ENCODE data around the gene HDAC4. TPM values are rescaled to one million over a fixed set of nuclear protein-coding genes. Genes with fewer than 3 reads are reported as not detected.

HDAC4 gene
- total and polyA plus RNA-seq, 4 donors = 6.8 to 75.5 (median 30.2) TPM

GRCh38 chr2:239155806-239156480 lies 244.9 kb downstream of the HDAC4 start:
- no peaks in the 10 kb centered on the region for H3K27me3 ChIP-seq (ENCODE audit: control insufficient read depth in 1 of 2, insufficient read depth in 2 of 2, low read length in 1 of 2)
- no peak overlapping the region for H3K27ac ChIP-seq (ENCODE audit: low read depth in 1 of 2, low read length in 2 of 2)
- no peak overlapping the region for H3K4me3 ChIP-seq (ENCODE audit: low read length in 2 of 2)
- ATAC-seq (ENCODE audit: low FRiP score) (no peak), DNase-seq (peak; percentile 26 to 28)
- H3K9me3 ChIP-seq (ENCODE audit: control insufficient read depth, low read length) = no peaks in the 10 kb centered on the region
- H3K4me1 ChIP-seq (ENCODE audit: control insufficient read depth in 1 of 2, insufficient read depth in 2 of 2, low read length in 2 of 2) = no peaks in the 10 kb centered on the region
- WGBS, 2 donors = 95 to 97% methylated on average over 12 of the region's 12 CpGs
- H3K36me3 ChIP-seq (ENCODE audit: control insufficient read depth in 1 of 2, insufficient read depth in 2 of 2, low read length in 1 of 2) = no peaks in the 10 kb centered on the region
- intact Hi-C loops (cut with DNase I) = no loop called here

- ATAC-seq (ENCODE audit: low FRiP score) (no peak), DNase-seq (peak; percentile 32 to 54)
- H3K27me3 ChIP-seq (ENCODE audit: control insufficient read depth in 1 of 2, insufficient read depth in 2 of 2, low read length in 1 of 2) = no peaks in the 10 kb centered on the region
- H3K36me3 ChIP-seq (ENCODE audit: control insufficient read depth in 1 of 2, insufficient read depth in 2 of 2, low read length in 1 of 2) = no peaks in the 10 kb centered on the region
- H3K4me3 ChIP-seq (ENCODE audit: low read length in 2 of 2) = no peak overlapping the region
- H3K9me3 ChIP-seq (ENCODE audit: control insufficient read depth, low read length) = no peaks in the 10 kb centered on the region
- no peaks in the 10 kb centered on the region for H3K4me1 ChIP-seq (ENCODE audit: control insufficient read depth in 1 of 2, insufficient read depth in 2 of 2, low read length in 2 of 2)
- H3K27ac ChIP-seq (ENCODE audit: low read depth in 1 of 2, low read length in 2 of 2) = no peak overlapping the region
- intact Hi-C loops (cut with DNase I) = no loop called here
- WGBS, 2 donors = 82 to 93% methylated on average over 19 of the region's 19 CpGs
Observed at GRCh38 chr2:239154971-239155805, 245.6 kb downstream of the HDAC4 start.

GRCh38 chr2:239153806-239154591 lies 246.8 kb downstream of the HDAC4 start:
- Histone ChIP-seq H3K36me3 (ENCODE audit: control insufficient read depth in 1 of 2, insufficient read depth in 2 of 2, low read length in 1 of 2) (peaks cover 0 to 2% of the 10 kb centered on the region in 2 donors), H3K27me3 (ENCODE audit: control insufficient read depth in 1 of 2, insufficient read depth in 2 of 2, low read length in 1 of 2) (no peaks in the 10 kb centered on the region), H3K4me1 (ENCODE audit: control insufficient read depth in 1 of 2, insufficient read depth in 2 of 2, low read length in 2 of 2) (no peaks in the 10 kb centered on the region), H3K27ac (ENCODE audit: low read depth in 1 of 2, low read length in 2 of 2) (no peak overlapping the region), H3K9me3 (ENCODE audit: control insufficient read depth, low read length) (no peaks in the 10 kb centered on the region), H3K4me3 (ENCODE audit: low read length in 2 of 2) (no peak overlapping the region)
- intact Hi-C loops (cut with DNase I) = no loop called here
- ATAC-seq (ENCODE audit: low FRiP score) (no peak), DNase-seq (peak; percentile 30 to 57)
- WGBS, 2 donors = 89 to 93% methylated on average over 17 of the region's 17 CpGs

GRCh38 chr2:239152916-239153305 lies 247.9 kb downstream of the HDAC4 start:
- H3K36me3 ChIP-seq (ENCODE audit: control insufficient read depth in 1 of 2, insufficient read depth in 2 of 2, low read length in 1 of 2) = peaks cover 0 to 2% of the 10 kb centered on the region in 2 donors
- no peak overlapping the region for H3K4me3 ChIP-seq (ENCODE audit: low read length in 2 of 2)
- intact Hi-C loops (cut with DNase I) = no loop called here
- ATAC-seq (ENCODE audit: low FRiP score) (no peak), DNase-seq (peak; percentile 20 to 24)
- H3K27ac ChIP-seq (ENCODE audit: low read depth in 1 of 2, low read length in 2 of 2) = no peak overlapping the region
- H3K4me1 ChIP-seq (ENCODE audit: control insufficient read depth in 1 of 2, insufficient read depth in 2 of 2, low read length in 2 of 2) = no peaks in the 10 kb centered on the region
- H3K27me3 ChIP-seq (ENCODE audit: control insufficient read depth in 1 of 2, insufficient read depth in 2 of 2, low read length in 1 of 2) = no peaks in the 10 kb centered on the region
- H3K9me3 ChIP-seq (ENCODE audit: control insufficient read depth, low read length) = no peaks in the 10 kb centered on the region
- WGBS, 2 donors = 93 to 94% methylated on average over 7 of the region's 7 CpGs

- H3K9me3 ChIP-seq (ENCODE audit: control insufficient read depth, low read length) = no peaks in the 10 kb centered on the region
- peak; percentile 36 to 67 for DNase-seq
- H3K4me3 ChIP-seq (ENCODE audit: low read length in 2 of 2) = no peak overlapping the region
- WGBS, 2 donors = 95% methylated on average over 10 of the region's 10 CpGs
- intact Hi-C loops (cut with DNase I) = no loop called here
- no peak overlapping the region for H3K27ac ChIP-seq (ENCODE audit: low read depth in 1 of 2, low read length in 2 of 2)
- no peak for ATAC-seq (ENCODE audit: low FRiP score)
- H3K36me3 ChIP-seq (ENCODE audit: control insufficient read depth in 1 of 2, insufficient read depth in 2 of 2, low read length in 1 of 2) = peaks cover 0 to 2% of the 10 kb centered on the region in 2 donors
- H3K4me1 ChIP-seq (ENCODE audit: control insufficient read depth in 1 of 2, insufficient read depth in 2 of 2, low read length in 2 of 2) = no peaks in the 10 kb centered on the region
- H3K27me3 ChIP-seq (ENCODE audit: control insufficient read depth in 1 of 2, insufficient read depth in 2 of 2, low read length in 1 of 2) = no peaks in the 10 kb centered on the region
Observed at GRCh38 chr2:239152239-239152915, 248.4 kb downstream of the HDAC4 start.

GRCh38 chr2:239151201-239152131 lies 249.4 kb downstream of the HDAC4 start:
- Histone ChIP-seq H3K4me1 (ENCODE audit: control insufficient read depth in 1 of 2, insufficient read depth in 2 of 2, low read length in 2 of 2) (no peaks in the 10 kb centered on the region), H3K9me3 (ENCODE audit: control insufficient read depth, low read length) (no peaks in the 10 kb centered on the region), H3K36me3 (ENCODE audit: control insufficient read depth in 1 of 2, insufficient read depth in 2 of 2, low read length in 1 of 2) (peaks cover 0 to 2% of the 10 kb centered on the region in 2 donors), H3K4me3 (ENCODE audit: low read length in 2 of 2) (no peak overlapping the region), H3K27me3 (ENCODE audit: control insufficient read depth in 1 of 2, insufficient read depth in 2 of 2, low read length in 1 of 2) (no peaks in the 10 kb centered on the region), H3K27ac (ENCODE audit: low read depth in 1 of 2, low read length in 2 of 2) (peak overlapping the region in 1 of 2 donors; percentile 13)
- peak; percentile 70 for ATAC-seq (ENCODE audit: low FRiP score)
- 71 to 75% methylated on average over 16 of the region's 16 CpGs for WGBS, 2 donors
- intact Hi-C loops (cut with DNase I) = no loop called here
- peak; percentile 34 to 41 for DNase-seq

GRCh38 chr2:239150125-239151011 lies 250.5 kb downstream of the HDAC4 start:
- Histone ChIP-seq H3K4me1 (ENCODE audit: control insufficient read depth in 1 of 2, insufficient read depth in 2 of 2, low read length in 2 of 2) (no peaks in the 10 kb centered on the region), H3K4me3 (ENCODE audit: low read length in 2 of 2) (no peak overlapping the region), H3K9me3 (ENCODE audit: control insufficient read depth, low read length) (no peaks in the 10 kb centered on the region), H3K36me3 (ENCODE audit: control insufficient read depth in 1 of 2, insufficient read depth in 2 of 2, low read length in 1 of 2) (peaks cover 0 to 2% of the 10 kb centered on the region in 2 donors), H3K27ac (ENCODE audit: low read depth in 1 of 2, low read length in 2 of 2) (no peak overlapping the region), H3K27me3 (ENCODE audit: control insufficient read depth in 1 of 2, insufficient read depth in 2 of 2, low read length in 1 of 2) (no peaks in the 10 kb centered on the region)
- 81 to 89% methylated on average over 9 of the region's 9 CpGs for WGBS, 2 donors
- intact Hi-C loops (cut with DNase I) = no loop called here
- peak in 1 of 2 donors; percentile 12 for DNase-seq
- no peak for ATAC-seq (ENCODE audit: low FRiP score)
